HG02588 (cell line): Measurements from ENCODE around the gene CFAP45.

Source experiments
- ATAC-seq: cut with Tn5 transposase; IDR thresholded peaks from one replicate; pipeline ENCODE4 v1.9.1; 2021; ENCODE audit warnings: mild to moderate bottlenecking, moderate library complexity; ENCODE audit not compliant: unreplicated experiment

The CFAP45 gene

DNA sequence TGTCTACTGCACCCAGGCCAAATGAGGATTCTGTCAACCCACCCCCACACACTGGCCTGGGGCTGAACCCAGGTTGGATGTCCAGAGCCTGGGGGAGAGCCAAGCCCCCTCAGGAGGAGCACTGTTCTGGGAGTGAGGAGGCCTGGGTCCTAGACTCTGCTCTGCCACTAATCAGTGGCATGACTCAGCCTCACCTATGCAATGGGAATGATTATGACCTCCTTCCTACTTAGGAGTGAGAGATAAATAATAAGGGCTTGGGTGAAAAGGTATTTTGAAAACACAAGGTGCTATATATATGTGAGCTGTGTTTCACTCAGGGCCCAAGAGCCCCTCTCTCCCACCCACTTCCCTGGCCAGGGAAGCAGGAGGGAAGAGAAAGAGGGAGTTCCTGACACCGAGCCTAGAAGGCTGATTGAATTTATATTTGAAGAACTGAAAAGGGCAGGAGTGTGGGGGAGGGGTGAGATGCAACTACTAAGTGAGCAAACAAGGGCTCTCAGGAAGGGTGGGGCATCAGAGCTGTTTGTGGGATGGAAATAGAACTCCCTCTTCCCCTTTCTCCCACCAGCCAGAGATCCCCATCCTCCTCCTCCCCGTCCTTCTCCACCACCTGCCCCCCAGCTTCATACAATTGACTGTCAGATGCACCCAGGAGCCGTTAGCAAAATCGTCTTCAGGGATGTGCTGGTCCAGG lies 37.2 kb upstream of the CFAP45 start:
- ATAC-seq: no peak

DNA sequence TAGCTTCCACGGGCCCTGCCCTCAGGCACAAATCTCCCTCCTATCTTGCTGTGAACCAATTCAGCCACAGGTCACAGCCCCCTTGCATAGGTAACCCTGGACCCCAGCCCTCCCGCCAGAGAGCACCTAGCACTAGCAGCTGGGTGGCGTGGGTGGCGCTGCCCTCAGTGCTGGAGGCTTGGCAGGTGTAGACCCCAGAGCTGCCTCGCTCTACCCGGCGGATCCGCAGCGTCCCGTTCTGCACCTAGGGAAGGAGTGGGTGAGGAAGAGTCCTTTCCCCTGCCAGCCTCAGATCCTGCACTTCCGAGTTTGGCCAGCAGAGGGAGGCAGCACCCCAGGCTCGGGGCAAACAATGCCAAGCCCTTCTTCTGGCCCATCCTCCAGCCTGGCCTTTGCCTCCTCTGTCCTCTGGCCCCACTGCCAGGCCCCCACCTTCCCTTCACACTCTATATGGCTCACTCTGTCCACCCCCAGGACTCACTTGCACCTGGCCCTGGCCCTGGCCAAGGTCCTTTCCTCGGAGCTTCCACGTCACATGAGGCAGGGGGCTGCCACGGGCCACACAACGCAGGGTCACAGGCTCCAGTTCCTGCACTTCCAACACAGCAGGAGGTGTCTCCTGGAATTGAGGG lies 36.4 kb upstream of the CFAP45 start:
- ATAC-seq: no peak

DNA sequence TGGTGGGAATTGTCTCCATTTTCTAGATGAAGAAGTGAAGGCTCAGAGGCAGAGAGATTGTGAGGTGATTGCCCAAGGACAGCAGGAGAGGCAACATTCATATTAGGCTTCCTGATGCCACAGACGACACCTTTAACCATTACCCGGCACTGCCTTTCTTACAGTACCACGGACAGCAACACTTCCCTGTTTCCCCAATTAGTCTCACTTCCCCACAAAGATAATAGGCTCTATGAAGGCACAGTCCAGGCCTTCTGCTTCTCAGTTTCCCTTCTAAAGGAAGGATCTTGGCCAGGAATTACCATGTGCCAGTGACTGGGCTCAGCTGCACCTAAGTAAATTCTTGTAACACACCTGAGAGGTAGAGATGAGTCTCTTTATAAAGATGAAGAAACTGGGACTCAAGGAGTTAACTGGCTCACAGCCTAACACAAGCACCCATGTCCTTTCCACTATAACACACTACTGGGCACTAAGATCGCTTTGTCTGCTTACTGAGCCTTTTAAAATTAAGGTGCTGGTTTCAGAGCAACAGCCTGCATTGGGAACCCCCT lies 35.8 kb upstream of the CFAP45 start:
- no peak for ATAC-seq

DNA sequence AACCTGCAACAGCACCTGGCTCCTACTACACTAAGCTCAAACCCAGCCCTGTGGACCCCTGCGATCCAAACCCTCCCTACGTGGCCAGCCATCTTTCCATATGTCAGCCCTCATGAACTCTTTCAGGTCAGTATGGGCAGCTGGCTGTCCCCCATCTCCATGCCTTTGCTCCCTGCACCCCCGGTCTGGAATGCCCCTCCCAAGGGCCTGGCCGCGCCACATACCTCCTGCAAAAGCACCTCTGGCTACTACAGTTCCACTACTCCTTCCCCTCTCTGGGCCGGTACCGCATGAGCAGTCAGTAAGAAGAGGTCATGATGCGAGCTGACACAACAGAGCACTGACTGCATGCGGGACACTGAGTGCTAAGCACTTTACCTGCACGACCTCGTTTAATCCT lies 35.3 kb upstream of the CFAP45 start:
- ATAC-seq: no peak

DNA sequence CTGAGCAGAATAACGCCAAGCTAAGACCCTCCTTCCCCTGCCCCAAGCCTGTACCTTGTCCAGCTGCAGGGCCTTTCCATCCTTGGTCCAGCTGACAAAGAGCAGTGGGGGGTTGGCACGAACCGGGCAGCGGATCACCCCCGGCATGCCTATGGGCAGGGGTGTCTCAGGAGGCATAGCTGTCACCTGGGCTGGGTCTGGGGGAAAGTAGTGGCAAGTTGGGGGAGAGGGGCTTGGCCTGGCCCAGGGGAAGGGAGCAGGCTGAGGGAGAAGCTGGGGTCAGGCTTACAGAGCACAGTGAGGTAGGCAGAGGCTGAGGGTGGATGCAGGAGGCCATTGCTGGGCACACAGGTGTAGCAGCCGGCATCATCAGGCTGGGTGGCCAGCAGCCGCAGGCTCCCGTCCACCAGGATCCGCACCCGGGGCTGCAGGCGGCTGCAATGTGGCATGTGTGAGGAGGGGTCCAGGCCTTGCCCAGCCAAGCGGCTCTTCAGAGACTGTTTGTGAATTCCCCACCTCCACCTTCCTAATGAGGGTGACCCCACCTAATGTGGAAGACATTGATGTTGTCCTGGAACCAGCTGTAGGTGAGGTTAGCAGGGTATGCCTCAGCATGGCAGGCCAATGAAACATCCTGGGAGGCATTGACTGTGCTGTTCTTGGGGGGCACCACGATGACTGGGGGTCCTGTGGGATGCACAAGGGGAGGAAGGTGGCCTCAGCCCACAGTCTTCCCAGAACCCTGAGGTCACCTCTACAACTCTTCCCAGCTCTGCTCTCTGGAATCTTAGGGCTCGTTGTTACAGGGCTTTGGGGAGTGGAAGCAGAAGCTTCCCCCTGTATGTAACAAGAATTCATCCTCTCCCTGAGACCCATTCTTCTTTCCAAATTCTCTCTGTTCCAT lies 34.4 kb upstream of the CFAP45 start:
- ATAC-seq: no peak

DNA sequence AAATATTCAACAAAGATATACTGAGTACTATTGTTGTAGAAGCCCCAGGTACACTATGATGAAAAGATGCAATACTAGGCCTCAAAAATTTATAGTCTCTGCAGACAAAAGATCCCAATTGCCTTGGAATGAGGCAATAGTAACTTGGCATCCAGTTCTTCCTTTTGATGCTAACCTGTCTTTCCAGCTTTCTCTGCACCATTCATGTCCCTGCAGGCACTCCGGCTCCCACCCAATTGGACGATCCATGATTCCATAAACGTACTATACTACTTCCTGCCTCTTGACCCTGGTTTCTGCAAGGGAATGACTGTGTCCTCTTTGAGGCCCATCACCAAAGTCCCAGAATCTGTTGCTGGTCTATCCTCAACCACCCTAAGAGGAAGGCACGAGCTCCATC lies 33.4 kb upstream of the CFAP45 start:
- no peak for ATAC-seq

DNA sequence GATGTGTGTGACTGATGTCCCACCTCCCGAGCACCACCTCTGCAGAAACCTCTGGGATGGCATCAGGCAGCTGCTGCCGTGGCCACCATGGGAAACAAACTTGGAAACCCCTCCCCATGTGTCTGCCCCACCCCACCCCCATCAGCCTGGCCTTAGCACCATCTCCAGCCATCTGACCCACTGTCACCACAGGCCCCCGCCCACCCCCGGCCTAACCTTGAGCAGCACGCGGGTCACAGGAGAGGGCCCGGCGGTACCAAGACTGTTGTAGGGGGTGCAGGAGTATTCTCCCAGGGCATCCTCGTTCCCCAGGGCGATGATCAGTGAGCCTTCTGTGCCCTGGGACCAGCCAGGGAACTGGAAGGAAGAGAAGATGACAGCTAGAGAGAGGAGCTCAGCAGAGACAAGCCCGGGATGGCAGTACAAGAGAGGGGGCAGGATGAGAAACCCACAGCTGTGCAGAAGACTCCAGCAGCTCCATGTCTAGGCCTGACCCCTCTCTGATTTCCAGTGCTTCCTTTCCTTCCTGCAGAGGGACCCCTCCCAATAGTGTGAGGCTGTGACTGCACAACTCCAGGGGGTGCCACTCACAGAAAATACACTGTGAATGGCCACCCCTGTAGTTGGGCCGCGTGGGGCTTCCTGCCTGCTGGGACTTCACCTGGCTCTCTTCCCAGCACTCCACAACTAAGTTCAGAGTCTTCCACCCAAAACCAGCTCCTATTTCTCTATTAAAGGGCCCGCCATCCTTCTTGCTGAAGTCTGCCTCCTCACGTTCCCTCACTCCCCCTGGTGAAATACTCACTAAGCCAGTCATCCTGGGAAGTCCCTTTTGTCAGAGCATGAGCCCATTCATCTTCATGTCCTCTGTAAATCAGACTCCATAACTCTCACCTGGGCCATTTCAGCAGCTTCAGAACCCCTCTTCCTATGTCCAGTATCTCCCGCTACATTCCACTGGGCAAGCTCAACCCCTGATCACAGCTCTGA lies 32.6 kb upstream of the CFAP45 start:
- ATAC-seq: no peak

DNA sequence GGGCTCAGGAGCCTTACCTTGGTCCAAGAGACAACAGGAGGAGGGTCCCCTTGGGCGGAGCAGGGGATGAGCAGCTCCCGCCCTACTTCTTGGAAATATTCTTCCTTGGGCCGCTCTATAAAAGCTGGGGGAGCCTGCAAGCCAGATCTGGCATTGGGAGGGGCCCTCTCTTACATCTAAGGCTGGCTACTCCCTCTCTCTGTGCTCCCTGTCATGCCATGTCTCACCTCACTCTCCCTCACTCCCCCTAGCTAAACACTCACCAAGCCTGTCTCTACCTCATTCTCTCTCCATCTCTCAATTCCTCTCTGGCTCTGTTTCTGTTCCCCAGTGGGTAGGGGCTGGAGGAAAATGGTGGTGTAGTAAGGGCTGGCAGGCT lies 31.8 kb upstream of the CFAP45 start:
- no peak for ATAC-seq

DNA sequence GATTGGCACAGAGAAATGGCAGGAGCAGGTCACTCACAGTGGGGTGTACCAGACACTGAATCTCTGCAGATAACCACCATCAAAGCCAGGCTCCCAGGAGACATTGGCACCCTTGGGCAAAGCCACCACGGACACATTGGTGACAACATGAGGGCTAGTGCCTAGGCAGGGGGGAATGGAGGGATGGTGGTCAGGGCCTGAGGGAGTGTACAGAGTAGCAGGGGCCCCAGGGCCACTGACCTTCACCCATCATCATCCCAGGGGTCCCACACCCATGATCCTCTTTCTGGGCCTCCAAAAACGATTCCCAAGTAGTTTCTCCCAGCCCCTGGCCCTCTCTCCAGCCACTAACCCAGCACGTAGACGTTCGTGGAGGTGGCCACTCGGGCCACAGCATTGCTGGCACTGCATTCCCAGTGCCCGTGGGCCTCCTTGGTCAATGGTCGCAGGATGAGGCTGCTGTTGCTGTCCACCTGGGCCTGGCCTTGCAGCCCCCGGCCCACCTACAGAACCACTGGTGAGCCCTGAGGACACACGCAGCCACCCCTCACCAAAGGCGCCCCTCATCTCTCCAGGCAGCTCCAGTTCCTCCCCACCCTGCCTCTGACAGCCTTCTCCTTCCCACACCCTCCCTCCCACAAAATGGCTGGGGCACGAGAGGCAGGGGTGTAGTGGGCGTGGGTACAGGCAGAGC lies 31.3 kb upstream of the CFAP45 start:
- no peak for ATAC-seq

DNA sequence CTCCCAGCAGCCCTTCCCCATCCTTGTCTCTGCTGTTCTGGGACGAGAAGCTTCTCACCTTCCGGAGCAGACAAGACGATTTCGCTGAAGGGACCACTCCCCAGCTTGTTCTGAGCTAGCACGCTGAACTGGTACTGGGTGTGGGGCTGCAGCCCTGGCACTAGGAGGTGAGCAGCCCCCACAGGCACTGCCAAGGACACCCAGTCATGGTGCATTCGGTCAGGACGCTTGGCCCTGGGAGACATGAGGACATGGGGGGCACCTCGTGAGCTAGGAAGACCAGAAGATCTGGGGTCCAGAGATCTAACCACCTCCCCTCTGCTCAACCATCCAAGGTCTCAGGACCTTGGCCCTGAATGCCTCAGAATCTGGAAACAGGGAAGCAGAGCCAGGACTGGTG lies 30.7 kb upstream of the CFAP45 start:
- ATAC-seq: no peak

DNA sequence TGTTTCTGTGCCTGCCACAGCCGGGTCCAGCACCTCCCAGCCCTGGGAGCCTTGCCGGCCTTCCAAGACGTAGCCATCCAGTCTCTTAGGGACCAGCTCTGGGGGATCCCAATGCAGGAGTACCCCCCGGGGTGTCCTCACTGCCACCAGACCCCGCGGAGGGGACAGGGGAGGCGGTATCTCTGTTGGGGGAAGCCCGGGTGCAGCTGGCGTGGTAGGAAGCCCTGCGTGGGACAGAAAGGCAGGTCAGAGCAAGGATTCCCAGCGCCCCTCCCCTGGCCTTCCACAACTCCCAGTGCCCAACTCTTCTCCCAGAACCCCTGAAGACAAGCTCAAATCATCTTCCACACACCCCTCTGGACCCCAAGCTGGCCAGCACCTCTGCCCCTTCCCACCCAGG lies 30.3 kb upstream of the CFAP45 start:
- ATAC-seq: no peak

DNA sequence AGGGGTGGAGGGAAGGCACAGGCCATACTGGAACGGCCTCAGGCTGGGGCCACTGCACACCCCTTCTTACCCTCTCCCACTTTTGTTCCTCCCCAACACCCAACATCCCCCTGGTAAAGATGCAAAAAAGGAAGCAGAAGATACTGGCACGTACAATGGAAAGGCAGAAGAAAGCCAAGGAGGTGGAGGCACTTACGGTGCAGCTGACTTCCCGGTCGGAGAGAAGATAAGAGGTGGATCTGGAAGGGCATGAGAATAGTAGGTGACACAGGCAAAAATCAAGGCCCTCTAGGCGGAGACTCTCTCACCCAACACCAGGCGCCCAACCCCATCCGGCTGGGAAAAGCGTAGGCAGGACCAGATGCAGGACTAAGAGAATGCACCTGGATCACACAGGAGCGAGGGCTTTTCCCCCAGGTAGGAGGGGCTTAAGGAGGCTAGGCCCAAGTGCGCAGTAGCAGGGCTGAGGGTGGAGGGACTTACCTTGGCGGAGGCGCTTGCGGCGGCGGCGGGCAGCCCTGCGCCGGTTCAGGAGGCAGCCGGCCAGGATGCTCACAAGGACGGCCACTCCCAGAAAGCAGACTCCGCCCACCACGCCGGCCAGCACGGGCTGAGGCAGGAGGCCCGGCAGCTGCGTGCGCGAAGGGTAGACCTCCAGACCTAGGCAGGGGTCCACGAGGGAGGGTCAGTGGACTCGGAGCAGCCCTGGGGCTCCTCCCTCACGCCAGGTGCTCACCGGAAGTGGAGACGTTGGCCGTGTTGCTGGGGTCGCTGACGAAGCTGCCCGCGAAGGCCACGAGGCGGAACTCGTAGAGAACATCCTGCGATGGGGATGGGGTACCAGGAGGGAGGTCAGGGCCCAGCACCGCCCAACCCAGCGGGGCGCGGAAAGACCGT lies 29.4 kb upstream of the CFAP45 start:
- no peak for ATAC-seq

DNA sequence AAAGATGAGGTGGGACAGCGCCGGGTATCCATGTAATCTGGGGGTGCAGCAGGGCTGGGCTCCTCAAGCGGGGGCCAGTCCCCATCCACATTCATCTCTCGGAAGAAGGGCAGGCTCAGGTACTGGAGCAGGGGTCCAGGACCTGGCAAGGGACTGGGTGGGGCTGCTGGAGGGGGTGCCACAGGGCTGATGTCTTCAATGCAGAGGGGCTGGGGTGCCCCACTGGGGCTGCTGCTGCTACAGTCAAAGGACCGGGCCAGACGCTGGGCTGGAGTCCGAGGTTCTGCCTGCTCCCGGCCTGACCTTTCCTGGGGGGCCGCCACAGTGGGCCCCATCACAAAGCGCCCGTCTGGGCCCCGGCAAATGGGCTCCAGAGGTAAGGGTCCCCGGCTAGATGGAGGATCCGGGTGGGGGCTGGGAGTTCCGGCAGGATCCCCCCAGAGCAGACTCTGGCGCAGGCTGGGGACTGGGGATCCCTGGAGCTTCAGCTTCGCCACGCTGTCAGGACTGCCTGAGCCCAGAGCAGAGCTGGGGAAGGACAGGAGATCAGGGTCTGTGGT lies 28.6 kb upstream of the CFAP45 start:
- ATAC-seq: no peak

DNA sequence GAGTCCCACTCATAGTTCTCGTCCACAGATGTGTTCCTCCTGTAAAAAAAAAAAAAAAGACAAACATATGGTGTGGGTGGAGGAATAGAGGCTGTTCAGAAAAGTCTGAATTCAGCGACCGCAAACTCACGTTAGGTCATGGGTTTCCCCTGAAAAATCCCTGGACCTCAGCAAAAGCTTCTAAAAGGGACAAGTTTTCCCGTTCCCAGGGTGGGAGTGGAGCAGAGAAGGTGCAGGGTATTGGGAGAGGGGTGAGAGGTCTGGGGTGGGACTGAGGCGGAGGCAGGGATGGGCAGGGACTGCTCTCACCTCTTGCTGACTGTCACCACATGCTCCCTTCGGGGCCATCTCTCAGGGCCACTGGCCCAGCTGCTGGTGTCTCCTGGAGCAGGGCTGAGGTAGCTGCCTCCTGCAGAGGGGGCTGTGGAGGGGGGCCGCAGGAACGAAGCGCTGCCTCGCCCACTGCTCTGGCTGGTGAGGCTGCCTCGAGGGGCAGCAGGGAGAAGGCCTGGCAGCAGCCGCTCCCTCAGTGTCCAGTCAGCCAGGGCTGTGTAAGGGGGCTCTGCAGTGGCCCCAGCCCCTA lies 28.0 kb upstream of the CFAP45 start:
- ATAC-seq: no peak

DNA sequence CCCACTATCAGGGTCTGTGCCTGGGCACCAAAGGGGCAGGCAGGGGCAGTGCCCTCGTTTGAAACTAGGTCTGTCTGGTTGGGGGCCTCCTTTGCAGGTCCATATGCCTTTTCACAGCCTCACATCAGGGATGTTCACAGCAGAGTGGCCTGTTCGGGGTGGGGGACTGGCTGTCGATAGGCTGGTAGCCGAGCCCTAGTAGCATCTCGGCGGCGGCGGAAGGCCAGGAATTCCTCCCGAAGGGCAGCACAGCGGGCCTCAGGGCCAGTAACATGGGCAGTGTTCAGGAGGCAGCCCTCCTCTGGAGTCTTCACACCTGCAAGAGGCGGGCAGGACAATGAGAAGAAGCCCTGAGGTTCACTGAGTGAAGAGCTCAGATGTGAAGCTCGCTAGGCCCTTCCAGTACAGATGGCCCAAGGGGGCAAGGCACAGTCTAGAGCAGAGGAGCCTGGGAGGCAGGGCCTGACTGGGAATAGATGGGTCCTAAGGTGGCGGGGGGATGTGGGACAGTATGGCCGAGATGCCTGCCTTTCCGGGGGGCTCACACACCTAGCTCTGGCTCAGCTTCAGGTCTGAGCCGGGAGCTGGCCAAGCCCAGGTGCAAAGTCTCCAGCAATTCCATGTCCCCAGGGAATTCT lies 27.4 kb upstream of the CFAP45 start:
- ATAC-seq: no peak

DNA sequence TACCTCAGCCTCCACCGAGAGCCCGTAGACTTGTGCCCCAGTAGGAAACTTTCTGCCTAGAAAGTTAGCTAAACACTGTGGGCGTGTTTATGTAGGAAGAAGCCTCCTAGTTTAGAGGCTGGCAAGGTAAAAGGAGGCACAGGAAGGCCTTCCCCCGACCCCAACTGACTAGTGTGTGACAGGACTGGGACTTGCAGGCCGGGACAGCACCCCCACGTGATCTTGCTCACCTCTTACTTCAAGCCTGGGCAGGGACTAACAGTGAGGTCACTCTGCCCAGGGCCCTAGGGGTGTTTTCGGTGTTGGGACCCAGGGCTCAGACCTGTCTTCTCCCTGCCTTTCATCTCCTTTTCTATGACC lies 25.7 kb upstream of the CFAP45 start:
- peak; percentile 2 for ATAC-seq

DNA sequence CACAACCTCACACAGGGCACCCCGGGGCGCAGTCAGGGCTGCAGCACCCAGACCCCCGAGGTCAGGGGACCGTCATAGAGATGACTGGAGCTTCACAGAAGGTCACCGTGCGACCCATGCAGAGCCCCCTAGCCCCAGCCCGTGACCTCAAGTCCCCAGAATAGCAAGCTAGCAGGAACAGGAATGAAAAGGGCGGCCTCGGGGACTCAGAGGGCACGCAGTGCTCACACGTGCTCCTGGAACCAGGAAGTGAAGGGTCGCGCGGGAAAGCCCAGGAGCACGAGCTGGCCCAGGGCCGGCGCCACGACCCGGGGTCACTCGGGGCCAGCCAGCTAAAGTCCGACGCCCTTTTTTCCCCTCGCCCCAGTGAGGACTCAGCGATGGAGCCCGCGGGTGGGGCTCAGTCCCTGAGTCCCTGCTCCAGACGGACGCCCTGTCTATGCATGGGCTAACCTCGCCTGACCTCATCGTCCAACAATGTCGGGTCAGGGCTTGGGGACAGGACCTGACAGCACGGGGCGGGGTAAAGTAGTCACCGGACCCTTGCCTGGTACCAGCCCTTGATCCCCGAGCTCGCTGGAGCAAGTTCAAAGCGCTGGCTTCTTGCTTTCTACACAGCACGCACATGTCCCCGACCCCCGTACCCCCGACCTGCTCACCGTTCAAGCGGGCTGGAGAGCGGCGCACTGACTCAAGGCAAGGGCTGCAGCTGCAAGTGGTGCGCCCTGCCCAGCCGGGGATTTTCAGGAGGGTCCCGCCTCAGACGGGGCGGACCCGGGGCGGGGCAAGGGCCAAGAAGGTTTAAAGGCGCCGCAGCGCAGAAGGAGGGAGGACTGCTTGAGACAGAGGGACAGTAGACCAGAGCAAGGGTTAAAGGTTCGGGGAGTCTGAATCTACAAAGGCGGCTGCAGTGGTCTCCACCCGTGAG lies 25.1 kb upstream of the CFAP45 start, which contains the start of gene TAGLN2:
Gene TAGLN2 (minus strand): TSS at position 717 of the 928 bp plus-strand sequence. CDS start 4,998 bp downstream, outside the sequence.
- peak; percentile 49 for ATAC-seq
